ENCODE data around the gene SLC41A3. TPM values are rescaled to one million over a fixed set of nuclear protein-coding genes. Genes with fewer than 3 reads are reported as not detected.

Gene SLC41A3
- total RNA-seq, 1 experiment from 2014 or later, result 35.5 TPM

DNA sequence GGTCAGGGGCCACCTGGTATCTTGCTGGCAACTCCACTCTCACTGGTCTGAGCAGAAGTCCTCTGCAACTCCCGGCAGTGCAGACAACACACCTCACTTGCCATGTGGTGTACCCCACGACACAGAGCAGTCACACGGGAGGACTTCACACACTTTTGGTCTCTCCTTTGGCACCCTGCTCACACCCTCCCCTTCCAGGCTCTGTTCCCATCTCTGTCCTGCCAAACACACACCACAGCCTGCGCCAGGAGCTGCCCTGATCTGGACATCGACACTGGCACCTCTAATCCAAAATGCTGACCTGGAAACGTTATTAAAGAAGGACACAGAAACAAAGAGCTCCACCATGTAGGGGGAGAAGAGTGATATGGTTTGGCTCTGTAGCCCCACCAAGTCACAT is 57.2 kb downstream of the SLC41A3 start:
- Histone ChIP-seq H3K9ac (ENCODE audit: extremely low read depth, insufficient read length, low read length) (no peak overlapping the region), H3K18ac (ENCODE audit: insufficient read length, low read depth, low read length) (no peak overlapping the region), H3K27ac (ENCODE audit: insufficient read length, low read depth, low read length) (no peak overlapping the region), H2BK5ac (ENCODE audit: insufficient read length, low read length) (no peak overlapping the region), H3K27me3 (ENCODE audit: insufficient read depth, low read length) (no peaks in the 10 kb centered on the region), H3K79me2 (ENCODE audit: insufficient read depth, low read length) (no peaks in the 10 kb centered on the region), H3K23ac (ENCODE audit: insufficient read length, low read depth, low read length) (no peak overlapping the region), H4K91ac (ENCODE audit: insufficient read length, low read depth, low read length) (no peak overlapping the region), H3K4me1 (ENCODE audit: insufficient read depth, low read length) (peaks cover 6% of the 10 kb centered on the region; the same call in 1 of the 2 replicates), H3K14ac (ENCODE audit: insufficient read depth, low read length) (no peak overlapping the region), H3K4ac (ENCODE audit: low read depth, low read length) (no peak overlapping the region), H2BK120ac (ENCODE audit: low read depth, low read length, poor library complexity, severe bottlenecking) (no peak overlapping the region), H3K4me2 (ENCODE audit: insufficient read depth, insufficient read length, low read length) (no peak overlapping the region), H4K5ac (ENCODE audit: insufficient read length, low read depth, low read length) (no peak overlapping the region), H3T11ph (ENCODE audit: low read length) (no peak overlapping the region), H4K8ac (replicated peaks; ENCODE audit: insufficient read length, low read depth, low read length) (no peak overlapping the region), H2AK5ac (ENCODE audit: insufficient read length, low read length) (no peak overlapping the region), H2BK12ac (ENCODE audit: insufficient read length, low read depth, low read length) (no peak overlapping the region), H2BK20ac (ENCODE audit: low read depth, low read length, poor library complexity, severe bottlenecking) (no peak overlapping the region), H4K20me1 (ENCODE audit: control insufficient read depth, insufficient read depth, insufficient read length) (no peaks in the 10 kb centered on the region), H3K23me2 (ENCODE audit: insufficient read length, low read depth, low read length, poor library complexity, severe bottlenecking) (no peaks in the 10 kb centered on the region), H3K9me3 (ENCODE audit: control insufficient read depth, low read depth, low read length) (peaks cover 16% of the 10 kb centered on the region), H2BK15ac (ENCODE audit: low read depth, low read length) (no peak overlapping the region), H3K56ac (ENCODE audit: insufficient read length, low read depth, low read length) (no peak overlapping the region), H3K79me1 (ENCODE audit: insufficient read depth, low read depth, low read length, poor library complexity, severe bottlenecking) (no peaks in the 10 kb centered on the region), H2AFZ (ENCODE audit: low read length) (no peak overlapping the region)
- WGBS (ENCODE audit: extremely low coverage, insufficient read length, low lambda C conversion rate), result no CpG with 5 or more reads among the region's 6 CpGs
- H3K4me3 Mint-ChIP-seq, result no peak overlapping the region
- no peak for DNase-seq
- H3K4me1 Mint-ChIP-seq, result peaks cover 20% of the 10 kb centered on the region in 2 experiments
- peaks cover 25 to 29% of the 10 kb centered on the region in 2 experiments for H3K9me3 Mint-ChIP-seq
- peaks cover 3% of the 10 kb centered on the region for H3K27me3 Mint-ChIP-seq (ENCODE audit: low read depth)
- H3K36me3 Mint-ChIP-seq (ENCODE audit: insufficient read depth in 1 of 3, low read depth in 3 of 3), result peaks cover 36 to 56% (median 54%) of the 10 kb centered on the region in 3 experiments
- TF ChIP-seq, protein P1, sequence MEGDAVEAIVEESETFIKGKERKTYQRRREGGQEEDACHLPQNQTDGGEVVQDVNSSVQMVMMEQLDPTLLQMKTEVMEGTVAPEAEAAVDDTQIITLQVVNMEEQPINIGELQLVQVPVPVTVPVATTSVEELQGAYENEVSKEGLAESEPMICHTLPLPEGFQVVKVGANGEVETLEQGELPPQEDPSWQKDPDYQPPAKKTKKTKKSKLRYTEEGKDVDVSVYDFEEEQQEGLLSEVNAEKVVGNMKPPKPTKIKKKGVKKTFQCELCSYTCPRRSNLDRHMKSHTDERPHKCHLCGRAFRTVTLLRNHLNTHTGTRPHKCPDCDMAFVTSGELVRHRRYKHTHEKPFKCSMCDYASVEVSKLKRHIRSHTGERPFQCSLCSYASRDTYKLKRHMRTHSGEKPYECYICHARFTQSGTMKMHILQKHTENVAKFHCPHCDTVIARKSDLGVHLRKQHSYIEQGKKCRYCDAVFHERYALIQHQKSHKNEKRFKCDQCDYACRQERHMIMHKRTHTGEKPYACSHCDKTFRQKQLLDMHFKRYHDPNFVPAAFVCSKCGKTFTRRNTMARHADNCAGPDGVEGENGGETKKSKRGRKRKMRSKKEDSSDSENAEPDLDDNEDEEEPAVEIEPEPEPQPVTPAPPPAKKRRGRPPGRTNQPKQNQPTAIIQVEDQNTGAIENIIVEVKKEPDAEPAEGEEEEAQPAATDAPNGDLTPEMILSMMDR (conservative IDR thresholded peaks at IDR 0.05), result no peak
- no peak overlapping the region; a peak in 1 of 7 replicates for H3K27ac Mint-ChIP-seq
